ENCODE results near the gene TMOD3.

Gene TMOD3

DNA sequence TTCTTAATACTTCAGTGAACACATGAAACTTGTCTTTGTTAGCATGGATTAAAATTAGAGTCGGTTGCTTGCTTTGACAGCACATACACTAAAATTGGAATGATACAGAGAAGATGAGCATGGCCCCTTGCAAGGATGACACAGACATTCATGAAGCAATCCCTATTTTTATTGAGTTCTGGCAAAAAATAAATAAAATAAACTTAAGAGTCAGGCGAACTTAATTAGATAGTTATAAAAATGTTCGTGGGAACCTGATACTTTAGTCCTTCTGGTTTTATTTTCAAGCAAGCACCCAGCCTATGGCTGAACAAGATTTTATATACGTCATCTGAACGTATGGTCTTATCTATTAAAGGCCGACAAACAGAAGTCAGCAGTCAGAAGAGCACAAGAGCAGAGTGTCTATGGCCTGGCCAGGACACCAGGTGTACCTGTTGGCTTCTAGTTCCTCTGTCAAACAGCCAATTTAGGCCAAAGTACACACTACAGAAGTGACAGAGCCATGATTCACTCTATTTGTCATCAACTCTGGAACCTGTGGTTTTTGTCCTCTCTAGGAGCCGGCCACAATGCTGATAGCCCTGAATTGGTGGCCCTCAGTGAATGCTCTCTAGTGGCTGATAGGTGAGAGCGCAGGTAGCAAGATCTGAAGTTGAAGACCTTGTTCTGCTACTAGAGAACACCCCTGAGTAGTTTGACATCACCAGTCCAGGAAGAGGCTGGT lies 77.8 kb downstream of the TMOD3 start:
- DNase-seq (ENCODE audit: low read depth in 3 of 3, low spot score in 1 of 3) = no peak

DNA sequence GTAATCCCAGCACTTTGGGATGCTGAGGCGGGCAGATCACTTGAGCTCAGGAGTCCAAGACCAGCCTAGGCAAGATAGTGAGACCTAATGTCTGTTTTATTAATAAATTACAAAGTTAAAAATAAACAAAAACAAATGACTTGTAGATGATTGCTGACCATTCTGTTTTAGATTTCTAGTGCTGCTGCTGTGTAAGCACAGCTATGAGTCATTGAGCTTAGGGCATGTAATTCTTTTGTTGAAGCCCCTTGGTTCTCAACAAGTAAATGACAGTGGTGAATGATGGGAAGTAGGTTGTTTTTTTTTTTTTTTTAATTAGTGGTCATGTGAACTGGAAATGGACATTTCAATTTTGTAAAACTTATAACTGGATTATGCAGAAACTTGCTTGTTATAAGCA lies 78.9 kb downstream of the TMOD3 start:
- no peak for DNase-seq (ENCODE audit: low read depth in 3 of 3, low spot score in 1 of 3)

DNA sequence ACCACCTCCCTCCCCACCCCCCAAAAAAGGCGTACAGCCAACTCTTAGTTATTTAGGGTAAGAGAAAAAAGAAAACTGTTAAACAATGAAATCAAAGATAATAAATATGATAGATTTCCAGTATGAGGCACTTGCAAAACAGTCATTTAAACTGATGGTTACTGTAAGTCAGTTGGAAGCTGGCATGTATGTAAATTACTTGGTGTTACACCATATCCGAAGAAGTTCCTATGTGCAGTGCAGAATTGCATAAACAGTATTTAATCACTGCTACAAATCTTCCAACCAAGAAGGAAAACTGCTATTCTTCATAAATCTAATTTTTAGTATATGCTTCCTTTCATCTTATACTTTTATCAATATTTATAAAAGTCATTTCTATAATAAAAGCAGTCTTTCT lies 80.1 kb downstream of the TMOD3 start:
- DNase-seq (ENCODE audit: low read depth in 3 of 3, low spot score in 1 of 3) = no peak

DNA sequence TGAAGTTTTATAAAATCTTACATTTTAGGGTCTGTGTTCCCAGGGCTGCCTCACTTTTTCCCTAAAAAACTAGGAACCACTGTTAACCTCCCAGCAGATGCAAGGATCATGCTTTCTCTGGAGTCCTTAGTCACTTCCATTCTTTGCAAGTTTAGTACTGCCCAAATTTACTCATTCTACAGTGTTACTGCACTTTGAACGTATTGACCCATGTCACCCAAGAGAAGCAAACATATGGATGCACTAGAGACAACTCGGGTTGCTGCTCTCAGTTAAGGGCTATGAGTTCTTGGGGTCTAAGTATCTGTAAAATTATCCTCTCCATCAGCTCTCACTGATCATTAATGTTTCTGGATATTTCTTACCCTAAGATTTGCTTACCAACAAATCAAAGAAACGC lies 83.1 kb downstream of the TMOD3 start:
- no peak for DNase-seq (ENCODE audit: low read depth in 3 of 3, low spot score in 1 of 3)

DNA sequence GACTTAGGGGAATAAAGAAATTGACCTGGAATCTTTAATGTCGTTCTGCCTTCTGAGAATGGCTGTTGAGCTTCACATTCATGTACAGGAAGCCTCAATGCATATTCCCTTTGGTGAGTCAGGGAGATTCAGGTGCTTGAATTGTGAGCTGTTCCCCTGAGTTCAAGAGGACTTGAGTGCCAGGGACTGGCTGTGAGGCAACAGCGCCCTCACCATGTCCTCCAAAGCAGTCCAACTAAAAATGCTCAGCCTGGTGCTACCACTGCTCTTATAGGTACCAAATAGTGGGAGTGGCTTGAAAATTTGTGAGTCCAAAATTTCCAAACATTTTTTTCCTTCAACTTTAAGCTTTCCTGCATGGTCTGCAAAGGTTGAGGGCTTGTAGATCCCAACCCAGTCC lies 88.0 kb downstream of the TMOD3 start:
- no peak for DNase-seq (ENCODE audit: low read depth in 3 of 3, low spot score in 1 of 3)

DNA sequence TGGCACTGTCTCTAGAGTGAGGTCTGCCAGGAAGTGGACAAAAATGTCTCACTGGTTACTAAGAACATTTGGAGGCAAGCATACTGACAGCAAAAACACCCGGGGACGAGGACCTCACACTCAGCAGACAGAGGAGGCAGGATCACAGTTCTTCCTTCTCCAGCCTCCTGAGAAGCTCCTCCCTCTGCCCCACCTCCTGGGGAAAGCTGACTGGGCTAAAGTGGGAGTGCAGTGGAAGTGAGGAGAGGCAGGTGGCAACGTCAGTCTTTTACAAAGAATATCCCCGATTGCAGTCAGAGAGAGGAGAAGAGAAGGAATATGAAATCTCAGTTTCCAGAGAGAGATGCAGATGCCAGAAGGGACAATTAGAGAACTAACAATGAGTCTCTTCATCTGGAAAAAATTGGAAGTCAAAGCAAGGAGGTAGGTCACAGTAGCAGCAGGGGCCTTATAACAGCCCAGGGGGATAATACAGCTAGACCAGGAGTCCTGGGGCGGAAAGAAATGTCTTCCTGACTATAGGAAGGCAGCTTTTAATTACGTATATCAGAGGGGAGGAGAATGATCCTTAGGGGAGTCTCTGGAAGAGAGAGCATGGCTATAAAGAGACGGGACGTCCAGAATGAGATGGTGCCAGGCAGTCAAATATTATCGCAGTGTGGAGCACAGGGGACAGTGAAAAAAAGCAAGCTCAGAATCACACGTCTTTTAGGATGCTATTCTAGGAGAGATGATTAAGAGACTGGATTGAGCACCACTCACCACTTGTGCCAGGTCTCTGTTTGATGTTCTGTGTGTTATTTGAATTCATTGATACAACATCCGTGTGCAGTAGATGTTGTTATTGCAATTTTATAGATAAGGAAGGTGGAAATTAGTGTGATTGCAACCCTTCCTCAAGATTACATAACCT lies 95.0 kb downstream of the TMOD3 start:
- DNase-seq (ENCODE audit: low read depth in 3 of 3, low spot score in 1 of 3) = no peak

DNA sequence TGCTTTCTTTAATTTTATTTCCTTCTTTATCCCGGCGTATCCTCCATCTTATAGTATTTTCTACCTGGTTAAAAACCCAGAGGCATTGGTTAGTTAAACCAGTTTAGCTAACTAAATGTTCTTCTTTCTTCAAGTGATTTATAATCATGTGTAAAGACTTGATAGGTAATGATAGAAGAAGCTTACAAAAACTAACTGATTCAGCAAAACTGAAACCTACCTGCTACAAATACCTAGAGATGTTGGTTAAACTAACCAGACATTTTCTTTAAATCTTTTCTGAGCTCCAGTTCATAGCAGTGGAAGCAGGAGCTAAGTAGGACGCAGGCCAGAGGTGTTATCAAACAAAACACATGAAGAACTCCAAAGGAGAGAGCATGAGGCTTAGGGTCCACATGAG lies 97.4 kb downstream of the TMOD3 start:
- DNase-seq (ENCODE audit: low read depth in 3 of 3, low spot score in 1 of 3) = no peak

DNA sequence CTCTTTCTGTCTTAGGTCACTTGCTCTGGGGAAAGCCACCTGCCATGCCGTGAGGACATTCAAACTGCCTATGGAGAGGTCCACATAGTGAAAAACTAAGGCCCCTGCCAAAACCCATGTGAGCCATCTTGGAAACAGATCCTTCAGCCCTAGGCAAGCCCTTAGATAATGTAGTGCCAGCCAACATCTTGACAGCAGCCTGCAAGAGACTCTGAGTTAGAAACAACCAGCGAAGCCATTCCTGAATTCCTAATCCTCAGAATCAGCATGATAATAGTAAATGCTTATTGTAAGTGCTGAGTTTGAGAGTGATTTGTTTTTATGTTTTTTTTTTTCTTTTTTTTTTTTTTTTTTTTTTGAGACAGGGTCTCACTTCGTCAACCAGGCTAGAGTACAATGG lies 101.6 kb downstream of the TMOD3 start:
- DNase-seq (ENCODE audit: low read depth in 3 of 3, low spot score in 1 of 3) = no peak

DNA sequence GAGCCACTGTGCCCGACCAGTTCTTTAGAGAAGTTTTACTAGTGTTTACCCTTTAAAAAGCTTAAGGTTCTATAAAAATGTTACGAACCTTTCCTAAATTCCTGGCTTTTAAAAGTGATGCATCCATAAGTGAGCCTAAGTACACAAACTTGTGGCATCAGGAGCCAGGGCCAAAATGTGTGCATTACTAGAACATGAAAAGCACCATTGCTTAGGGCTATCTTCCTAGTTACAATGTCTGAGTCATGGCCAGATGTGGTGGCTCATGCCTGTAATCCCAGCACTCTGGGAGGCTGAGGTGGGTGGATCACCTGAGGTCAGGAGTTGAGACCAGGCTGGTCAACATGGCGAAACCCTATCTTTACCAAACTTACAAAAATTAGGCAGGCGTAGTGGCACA lies 102.2 kb downstream of the TMOD3 start:
- DNase-seq (ENCODE audit: low read depth in 3 of 3, low spot score in 1 of 3) = no peak

DNA sequence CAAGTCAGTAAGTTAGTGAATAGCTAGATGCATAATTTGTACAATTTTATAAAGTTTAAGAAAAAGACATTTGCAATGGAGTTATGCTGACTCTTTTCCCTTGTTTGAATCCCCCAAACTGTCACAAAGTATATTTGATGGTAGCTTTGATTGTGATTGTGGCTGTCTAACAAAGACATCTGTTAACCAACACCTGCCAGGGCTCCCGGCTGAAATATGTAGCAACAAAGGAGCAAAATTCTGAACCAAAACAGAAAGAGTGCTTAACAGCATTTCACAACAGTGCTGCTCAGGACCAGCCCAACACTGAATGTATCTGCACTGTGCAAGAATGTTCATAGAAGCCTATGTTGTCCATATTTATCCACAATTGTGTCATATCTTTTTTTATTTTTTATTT lies 102.7 kb downstream of the TMOD3 start:
- no peak for DNase-seq (ENCODE audit: low read depth in 3 of 3, low spot score in 1 of 3)

DNA sequence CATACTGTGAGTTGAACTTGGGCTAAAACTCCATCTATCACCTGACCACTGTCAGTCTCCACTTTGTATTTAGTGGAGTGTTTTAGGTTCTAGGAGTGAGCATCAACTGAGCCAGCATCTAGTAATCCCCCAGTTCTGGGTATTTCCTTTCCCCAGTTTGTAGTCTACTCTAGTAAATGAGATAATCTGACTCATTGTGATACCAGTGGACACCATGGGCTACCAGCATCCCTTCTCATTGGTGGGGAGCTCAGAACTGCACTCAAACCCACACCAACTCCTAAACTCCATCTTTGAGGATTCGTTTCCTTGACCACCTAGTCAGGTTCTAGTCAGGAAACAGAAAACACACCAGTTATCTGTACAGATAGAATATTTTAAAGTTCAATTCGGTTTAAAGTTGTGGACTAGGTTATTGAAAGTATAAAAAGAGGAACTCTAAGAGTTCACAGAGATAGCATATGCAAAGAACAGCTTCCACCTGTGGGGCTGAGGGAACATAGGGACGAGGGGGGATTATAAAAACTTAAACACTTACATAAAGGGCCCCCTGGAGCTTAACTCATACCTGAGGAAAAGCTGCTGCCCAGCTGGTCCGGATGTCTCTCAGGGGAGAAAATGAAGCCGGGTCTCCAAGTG lies 106.1 kb downstream of the TMOD3 start:
- DNase-seq (ENCODE audit: low read depth in 3 of 3, low spot score in 1 of 3) = no peak

DNA sequence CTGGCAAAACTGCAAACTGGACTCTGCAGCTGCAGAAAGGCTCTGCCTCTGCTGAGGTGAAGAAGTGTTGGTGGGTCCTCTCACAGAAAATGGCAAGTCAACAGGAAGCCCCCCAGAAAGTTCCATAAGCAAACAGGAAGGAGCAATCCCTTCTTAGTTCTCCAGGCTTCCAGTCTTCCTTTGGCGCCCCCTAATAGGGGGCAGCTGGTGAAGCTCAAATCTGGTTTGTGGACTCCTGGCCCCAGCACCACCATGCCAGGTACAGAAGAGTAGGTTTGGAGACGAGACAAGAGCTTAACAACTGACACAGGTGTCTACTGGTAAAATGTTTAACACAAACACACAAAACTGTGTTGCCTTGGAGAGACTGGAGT lies 106.6 kb downstream of the TMOD3 start:
- no peak for DNase-seq (ENCODE audit: low read depth in 3 of 3, low spot score in 1 of 3)

DNA sequence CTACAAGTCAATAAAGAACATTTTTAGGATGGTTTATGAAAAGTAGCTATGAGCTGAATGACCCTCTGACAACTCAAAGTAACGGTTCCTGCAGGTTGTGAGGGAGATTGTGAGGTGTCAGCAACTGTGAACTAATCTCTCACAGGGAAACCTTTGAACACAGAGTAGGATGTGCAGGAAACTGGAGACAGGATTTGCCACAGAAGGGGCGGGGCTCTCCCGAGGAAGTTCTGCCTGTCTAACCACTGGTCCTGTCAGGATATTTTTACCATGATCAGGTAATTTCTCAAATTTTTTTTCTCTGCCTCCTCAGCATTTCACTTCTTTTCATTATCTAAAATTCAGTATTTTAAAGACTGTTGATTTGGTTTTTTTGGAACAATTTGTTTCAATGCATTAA lies 108.8 kb downstream of the TMOD3 start:
- no peak for DNase-seq (ENCODE audit: low read depth in 3 of 3, low spot score in 1 of 3)

DNA sequence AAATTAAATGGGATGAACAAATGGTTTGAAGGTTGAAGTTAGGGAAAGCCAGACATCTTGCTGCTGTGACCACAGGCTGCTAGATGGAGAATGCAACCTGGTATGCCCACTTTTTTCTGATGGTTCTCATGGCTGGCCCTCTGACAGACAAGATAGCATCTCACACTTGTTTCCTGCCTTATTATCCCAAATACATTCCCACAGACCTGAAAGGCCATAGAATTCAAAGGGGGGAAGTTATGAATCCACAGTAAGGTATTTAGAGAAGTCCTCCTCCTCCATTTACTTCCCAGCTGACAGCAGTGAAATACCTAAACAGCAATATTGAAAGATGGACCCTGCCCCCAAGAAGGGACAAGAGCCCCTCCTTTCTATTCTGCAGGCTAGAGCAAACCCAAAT lies 109.8 kb downstream of the TMOD3 start:
- no peak for DNase-seq (ENCODE audit: low read depth in 3 of 3, low spot score in 1 of 3)

DNA sequence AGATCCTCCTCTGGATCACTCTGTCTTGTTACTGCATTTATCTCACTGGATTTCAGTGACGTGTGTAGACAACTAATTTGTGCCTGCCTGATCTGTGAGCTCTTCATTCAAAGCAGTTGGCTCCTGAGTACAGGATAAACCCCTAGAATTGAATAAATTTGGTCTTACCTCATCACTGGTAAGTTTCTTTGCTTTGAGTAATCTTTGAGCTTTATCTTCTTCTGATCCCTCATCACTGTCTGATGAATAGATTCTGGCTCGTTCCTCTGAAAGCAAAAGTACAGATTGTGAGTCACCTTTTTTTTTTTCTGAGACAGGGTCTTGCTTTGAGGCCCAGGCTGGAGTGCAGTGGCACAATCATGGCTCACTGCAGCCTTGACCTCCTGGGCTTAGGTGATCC lies 117.7 kb downstream of the TMOD3 start:
- no peak for DNase-seq (ENCODE audit: low read depth in 3 of 3, low spot score in 1 of 3)

DNA sequence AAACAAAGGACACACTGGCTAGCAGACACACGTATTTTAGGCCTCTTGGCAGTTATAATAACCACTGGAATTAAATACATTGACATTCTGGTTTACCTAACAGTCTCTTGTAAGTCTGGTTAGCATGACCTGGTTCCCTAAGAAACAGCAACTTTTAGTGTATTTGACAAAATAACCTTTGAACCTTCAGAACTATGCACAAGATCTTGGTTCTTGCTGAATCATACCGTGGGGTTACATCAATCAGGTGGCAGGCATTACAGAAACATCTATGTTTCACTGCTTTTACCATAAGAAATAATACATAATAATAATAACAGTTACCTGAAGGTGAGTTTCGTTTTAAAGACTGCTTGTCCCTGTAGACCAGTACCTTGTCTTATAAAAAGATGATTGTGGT lies 123.4 kb downstream of the TMOD3 start:
- no peak for DNase-seq (ENCODE audit: low read depth in 3 of 3, low spot score in 1 of 3)

DNA sequence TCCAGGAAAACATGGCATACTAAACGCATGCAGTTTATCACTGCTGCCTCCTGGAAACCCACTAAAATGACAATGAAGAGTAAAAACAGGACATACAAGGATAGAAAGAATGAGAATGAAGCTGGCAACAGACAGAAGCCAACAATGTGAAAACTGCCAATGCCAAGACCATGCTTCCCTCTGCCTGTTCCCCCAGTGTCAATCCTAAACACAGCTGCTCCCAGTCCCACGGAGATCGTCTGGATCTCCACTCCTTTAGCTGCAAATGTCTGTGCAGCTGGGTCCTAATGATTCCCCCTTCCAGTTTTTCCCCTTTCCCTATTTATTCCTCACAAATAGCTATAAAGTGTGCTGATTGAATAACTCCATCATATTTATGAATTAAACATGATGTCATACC lies 126.1 kb downstream of the TMOD3 start:
- no peak for DNase-seq (ENCODE audit: low read depth in 3 of 3, low spot score in 1 of 3)
